Stomach (tissue), 9 donors: Measurements from ENCODE around the gene EIPR1. TPM values are rescaled to one million over a fixed set of nuclear protein-coding genes. Genes with fewer than 3 reads are reported as not detected.

Experiments used
- DNase-seq, 2 donors: peaks; one replicate each; pipeline versions ENCODE4 v3.0.0 to v3.0.0-alpha.2; 2013 to 2019
- H3K27ac ChIP-seq, 5 donors: fragments of 200-600 bp in 4 of 5; sonication (generic) in 4 of 5; one replicate each; pipeline ENCODE4 v1.5.1; 2013 to 2019; ENCODE audit warnings: mild to moderate bottlenecking in 1 of 5, moderate library complexity in 1 of 5
- H3K27me3 ChIP-seq, 3 donors: fragments of 200-600 bp; sonication (generic); one replicate each; pipeline ENCODE4 v1.5.1; 2017 to 2019; ENCODE audit warnings: mixed run types in 1 of 3
- H3K36me3 ChIP-seq, 4 donors: fragments of 200-600 bp; sonication (generic); 1 replicate in 3 of 4; 2 replicates in 1 of 4; pipeline ENCODE4 v1.5.1; 2016 to 2019
- H3K4me1 ChIP-seq, 4 donors: fragments of 200-600 bp; sonication (generic); one replicate each; pipeline ENCODE4 v1.5.1; 2016 to 2019
- H3K4me3 ChIP-seq, 4 donors: fragments of 200-600 bp; sonication (generic) in 3 of 4; one replicate each; pipeline ENCODE4 v1.5.1; 2016 to 2019; ENCODE audit warnings: mild to moderate bottlenecking in 1 of 4
- H3K9me3 ChIP-seq, 4 donors: fragments of 200-600 bp; sonication (generic); one replicate each; pipeline ENCODE4 v1.5.1; 2016 to 2019
- EP300 ChIP-seq: sonication (generic); formaldehyde crosslinking; IDR thresholded peaks from one replicate; pipeline ENCODE4 v1.6.1; 2017; ENCODE audit warnings: antibody characterized with exemption
- POLR2A ChIP-seq, 4 donors: fragments of 450-650 bp; IDR thresholded peaks; one replicate each; pipeline ENCODE4 v1.6.1; 2016; ENCODE audit warnings: antibody characterized with exemption in 4 of 4, control low read depth in 2 of 4, mild to moderate bottlenecking in 1 of 4, moderate library complexity in 1 of 4
- POLR2AphosphoS5 ChIP-seq, 3 donors: sonication (generic); formaldehyde crosslinking; IDR thresholded peaks; one replicate each; pipeline ENCODE4 v1.6.1; 2016; ENCODE audit warnings: antibody characterized with exemption in 3 of 3
- WGBS, 5 donors: extraction: QIAGEN DNeasy Blood & Tissue Kit in 3 of 5; methylation state at CpG; one replicate each; pipeline versions ENCODE4 v1.1.5 to v1.1.7; 2013 to 2018; 5-methylcytosine and 5-hydroxymethylcytosine counted together
- intact Hi-C: fragments of 100-400 bp; cut with DNase I; formaldehyde crosslinking; loops from one replicate; pipeline ENCODE4 v1.15.1; 2023; ENCODE audit warnings: low total_unique reads
- polyA plus RNA-seq, 3 donors: library from polyadenylated mRNA; stranded (reverse); fragments of 200-250 nt; gene quantifications; one replicate each; pipeline ENCODE4 v1.2.3, GENCODE V29; 2013
- total RNA-seq, 5 donors: library from RNA; depleted of rRNA; stranded (reverse); fragments of >200 nt; gene quantifications; one replicate each; pipeline versions ENCODE4 v1.1.0 to v1.2.3, GENCODE V29; 2014 to 2016
- TF ChIP-seq, protein P1 (sequence below), 7 experiments: fragments of 450-650 bp in 4 of 7; fragments of 200-600 bp in 3 of 7; sonication (generic) in 3 of 7; IDR thresholded peaks; one replicate each; pipeline ENCODE4 v1.5.1; 2016 to 2019; ENCODE audit warnings: antibody characterized with exemption in 7 of 7, control low read depth in 2 of 7, mild to moderate bottlenecking in 1 of 7
- donor health status: healthy with polysubstance abuse.
- donor health status: Bipolar disorder and iron deficiency.
- donor health status: healthy.

Gene EIPR1
- total and polyA plus RNA-seq, 8 donors, result 1.2 to 39.4 (median 12.7) TPM

DNA sequence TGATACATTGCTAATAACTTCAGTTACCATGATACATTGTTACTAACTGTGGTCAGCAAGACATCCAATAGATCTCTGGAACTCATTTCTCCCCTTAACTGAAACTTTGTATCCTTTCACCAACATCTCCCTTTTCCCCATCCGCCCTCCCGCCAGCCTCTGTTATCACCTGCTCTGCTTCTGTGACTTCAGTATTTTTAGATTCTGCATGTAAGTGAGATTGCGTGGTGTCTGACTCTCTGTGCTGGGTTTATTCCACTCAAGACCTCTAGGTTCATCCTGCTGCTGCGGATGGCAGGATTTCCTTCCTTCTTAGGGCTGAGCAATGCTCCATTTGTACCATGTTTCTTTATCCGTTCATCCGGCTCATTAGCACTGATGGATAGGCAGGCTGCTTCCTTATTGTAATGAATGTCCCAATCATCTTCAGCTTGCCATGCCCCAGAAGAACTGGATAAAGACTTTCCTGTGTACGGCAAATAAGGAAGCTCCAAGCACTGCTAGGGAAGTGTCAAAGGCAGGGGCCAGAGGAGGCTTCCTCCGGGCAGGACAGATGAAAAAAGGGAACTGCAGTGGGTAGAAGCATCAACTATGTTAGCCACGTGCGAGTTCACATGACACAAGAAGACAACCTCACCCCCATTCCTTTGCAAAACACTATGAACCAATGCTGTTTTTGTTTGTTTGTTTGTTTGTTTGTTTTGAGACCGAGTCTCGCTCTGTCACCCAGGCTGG lies 113.4 kb downstream of the EIPR1 start:
- no peak for DNase-seq
- no peak overlapping the region for H3K27ac ChIP-seq
- no peaks in the 10 kb centered on the region for H3K9me3 ChIP-seq
- H3K4me1 ChIP-seq, result no peaks in the 10 kb centered on the region
- H3K4me3 ChIP-seq, result no peak overlapping the region
- intact Hi-C loops, result no loop called here
- no peaks in the 10 kb centered on the region for H3K27me3 ChIP-seq
- TF ChIP-seq, protein P1, sequence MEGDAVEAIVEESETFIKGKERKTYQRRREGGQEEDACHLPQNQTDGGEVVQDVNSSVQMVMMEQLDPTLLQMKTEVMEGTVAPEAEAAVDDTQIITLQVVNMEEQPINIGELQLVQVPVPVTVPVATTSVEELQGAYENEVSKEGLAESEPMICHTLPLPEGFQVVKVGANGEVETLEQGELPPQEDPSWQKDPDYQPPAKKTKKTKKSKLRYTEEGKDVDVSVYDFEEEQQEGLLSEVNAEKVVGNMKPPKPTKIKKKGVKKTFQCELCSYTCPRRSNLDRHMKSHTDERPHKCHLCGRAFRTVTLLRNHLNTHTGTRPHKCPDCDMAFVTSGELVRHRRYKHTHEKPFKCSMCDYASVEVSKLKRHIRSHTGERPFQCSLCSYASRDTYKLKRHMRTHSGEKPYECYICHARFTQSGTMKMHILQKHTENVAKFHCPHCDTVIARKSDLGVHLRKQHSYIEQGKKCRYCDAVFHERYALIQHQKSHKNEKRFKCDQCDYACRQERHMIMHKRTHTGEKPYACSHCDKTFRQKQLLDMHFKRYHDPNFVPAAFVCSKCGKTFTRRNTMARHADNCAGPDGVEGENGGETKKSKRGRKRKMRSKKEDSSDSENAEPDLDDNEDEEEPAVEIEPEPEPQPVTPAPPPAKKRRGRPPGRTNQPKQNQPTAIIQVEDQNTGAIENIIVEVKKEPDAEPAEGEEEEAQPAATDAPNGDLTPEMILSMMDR (IDR thresholded peaks at IDR 0.05), result no peak
- TF ChIP-seq POLR2A (IDR thresholded peaks at IDR 0.05), result no peak
- TF ChIP-seq EP300, result no peak
- no peak for TF ChIP-seq POLR2AphosphoS5 (IDR thresholded peaks at IDR 0.05)
- WGBS, 5 donors, result 79 to 89% (median 83%) methylated on average over 12 of the region's 12 CpGs
- H3K36me3 ChIP-seq, result peaks cover 0 to 8% (median 0%) of the 10 kb centered on the region in 4 donors

DNA sequence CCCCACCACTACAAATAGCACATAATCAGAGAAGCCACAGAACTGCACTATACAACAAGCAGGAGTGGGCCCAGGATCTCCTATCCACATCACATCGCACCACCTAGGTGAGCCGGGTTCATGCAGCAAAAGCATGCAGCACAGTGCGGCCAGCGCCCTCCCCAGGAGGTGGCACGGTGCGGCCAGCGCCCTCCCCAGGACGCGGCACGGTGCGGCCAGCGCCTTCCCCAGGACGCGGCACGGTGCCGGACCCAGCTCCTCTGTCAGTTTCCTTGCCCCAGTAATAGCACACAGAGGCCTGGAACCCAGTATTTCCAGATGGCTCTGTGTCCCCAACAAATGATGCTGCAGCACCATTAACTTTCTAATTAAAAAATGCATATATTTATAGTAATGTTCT lies 114.1 kb downstream of the EIPR1 start:
- intact Hi-C loops, result no loop called here
- TF ChIP-seq POLR2AphosphoS5 (IDR thresholded peaks at IDR 0.05), result no peak
- TF ChIP-seq POLR2A (IDR thresholded peaks at IDR 0.05), result no peak
- TF ChIP-seq, protein P1 (IDR thresholded peaks at IDR 0.05), result no peak
- TF ChIP-seq EP300, result no peak
- peaks cover 0 to 8% (median 0%) of the 10 kb centered on the region in 4 donors for H3K36me3 ChIP-seq
- no peaks in the 10 kb centered on the region for H3K4me1 ChIP-seq
- H3K9me3 ChIP-seq, result no peaks in the 10 kb centered on the region
- H3K27ac ChIP-seq, result no peak overlapping the region
- 89 to 99% (median 97%) methylated on average over 6 to 16 of the region's 16 CpGs for WGBS, 5 donors
- H3K27me3 ChIP-seq, result no peaks in the 10 kb centered on the region
- no peak overlapping the region for H3K4me3 ChIP-seq
- DNase-seq, result no peak

DNA sequence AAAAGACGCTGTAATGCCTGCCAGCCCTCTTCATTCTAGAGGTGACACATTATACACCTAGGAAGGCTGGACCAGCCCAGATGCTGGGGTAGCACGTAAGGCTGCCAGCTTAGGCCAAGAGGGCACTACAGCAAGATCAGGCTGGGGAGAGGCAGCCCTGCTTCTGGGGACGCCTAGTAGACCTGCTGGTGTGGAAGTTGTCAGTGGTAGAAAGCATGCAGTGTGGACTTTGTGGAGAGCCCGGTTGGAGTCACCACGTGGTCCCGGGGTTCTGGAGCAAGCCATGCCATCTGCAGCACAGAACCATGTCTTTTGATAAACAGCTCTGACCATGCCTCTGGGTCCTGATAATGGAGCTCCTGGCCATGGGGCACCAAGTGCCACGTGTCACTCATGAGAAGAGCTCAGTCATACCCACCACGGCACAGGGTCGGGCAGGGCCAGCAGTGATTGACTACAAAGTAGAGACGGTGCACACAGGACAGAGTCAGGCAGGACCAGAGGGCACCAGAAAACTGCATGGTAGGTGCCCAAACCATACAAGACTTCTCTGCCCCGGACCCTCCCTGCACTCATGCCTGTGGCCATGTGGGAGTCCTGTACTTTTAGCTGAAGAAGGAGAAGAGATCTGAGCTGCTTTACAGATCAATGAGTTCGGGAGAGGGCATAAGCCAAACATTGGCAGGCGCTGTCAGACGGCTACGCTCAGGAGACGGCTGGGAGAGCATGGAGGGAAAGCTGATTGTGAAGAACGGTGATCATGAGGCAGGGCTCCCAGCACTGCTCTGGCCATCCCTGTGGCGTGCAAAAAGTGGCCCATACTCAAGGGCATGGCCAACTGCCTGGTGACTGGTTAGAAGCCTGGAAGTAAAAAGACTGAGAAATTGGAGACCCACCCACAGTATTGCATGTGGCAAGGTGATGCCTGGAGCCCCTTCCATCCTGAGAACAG lies 114.9 kb downstream of the EIPR1 start:
- Histone ChIP-seq H3K27me3 (no peaks in the 10 kb centered on the region), H3K27ac (no peak overlapping the region), H3K36me3 (peaks cover 0 to 8% (median 1%) of the 10 kb centered on the region in 4 donors), H3K4me3 (no peak overlapping the region), H3K4me1 (no peaks in the 10 kb centered on the region), H3K9me3 (no peaks in the 10 kb centered on the region)
- no peak for TF ChIP-seq POLR2A (IDR thresholded peaks at IDR 0.05)
- no peak for TF ChIP-seq POLR2AphosphoS5 (IDR thresholded peaks at IDR 0.05)
- TF ChIP-seq, protein P1 (IDR thresholded peaks at IDR 0.05), result no peak
- no peak for TF ChIP-seq EP300
- DNase-seq, result no peak
- 90 to 98% (median 96%) methylated on average over 18 of the region's 18 CpGs for WGBS, 5 donors
- intact Hi-C loops, result no loop called here

DNA sequence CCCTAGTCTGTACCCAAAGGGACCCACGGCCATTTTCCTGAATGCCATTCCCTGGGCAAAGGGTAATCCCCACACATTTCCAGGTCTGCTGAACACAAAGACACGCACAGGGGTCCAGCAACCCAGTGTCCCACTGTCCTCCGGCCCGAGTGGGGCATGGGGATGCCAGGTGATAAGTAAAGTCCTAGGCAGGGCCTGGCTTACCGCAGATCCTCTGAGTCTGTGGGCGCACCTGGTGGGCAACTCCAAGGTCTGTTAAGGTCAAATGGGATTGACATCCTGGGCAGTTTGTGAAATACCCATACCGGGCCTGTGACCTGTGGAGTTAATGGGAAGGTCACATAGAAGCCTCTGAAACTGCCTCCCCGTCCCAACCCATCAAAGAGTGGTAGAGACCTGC lies 116.1 kb downstream of the EIPR1 start:
- Histone ChIP-seq H3K4me1 (no peaks in the 10 kb centered on the region), H3K9me3 (no peaks in the 10 kb centered on the region), H3K4me3 (no peak overlapping the region), H3K27ac (no peak overlapping the region), H3K27me3 (no peaks in the 10 kb centered on the region), H3K36me3 (peaks cover 0 to 18% (median 11%) of the 10 kb centered on the region in 4 donors)
- no peak for TF ChIP-seq POLR2A (IDR thresholded peaks at IDR 0.05)
- TF ChIP-seq EP300, result no peak
- TF ChIP-seq, protein P1 (IDR thresholded peaks at IDR 0.05), result no peak
- no peak for TF ChIP-seq POLR2AphosphoS5 (IDR thresholded peaks at IDR 0.05)
- no peak for DNase-seq
- intact Hi-C loops, result no loop called here
- 96 to 98% (median 97%) methylated on average over 8 of the region's 8 CpGs for WGBS, 5 donors
